IPS-18a (cell line): ENCODE data around the gene SURF2.

Experiments used
- H3K27ac ChIP-seq: one replicate; pipeline ENCODE4 v1.5.1; 2013; ENCODE audit warnings: low read length
- H3K27me3 ChIP-seq: one replicate; pipeline ENCODE4 v1.6.1; 2013; ENCODE audit warnings: mild to moderate bottlenecking, low read length; ENCODE audit not compliant: control insufficient read depth, insufficient read depth
- H3K36me3 ChIP-seq: one replicate; pipeline ENCODE4 v1.6.1; 2013; ENCODE audit warnings: low read depth, low read length; ENCODE audit not compliant: control insufficient read depth
- H3K4me1 ChIP-seq: one replicate; pipeline ENCODE4 v1.6.1; 2013; ENCODE audit warnings: low read depth, low read length; ENCODE audit not compliant: control insufficient read depth
- H3K4me3 ChIP-seq: one replicate; pipeline ENCODE4 v1.5.1; 2013; ENCODE audit warnings: low read length
- H3K9ac ChIP-seq: one replicate; pipeline ENCODE4 v1.6.1; 2013; ENCODE audit warnings: mild to moderate bottlenecking, low read length, moderate library complexity
- H3K9me3 ChIP-seq: one replicate; pipeline ENCODE4 v1.6.1; 2013; ENCODE audit warnings: low read depth, low read length; ENCODE audit not compliant: control insufficient read depth

The SURF2 gene

GRCh38 chr9:133360400-133361393, 4.3 kb downstream of the SURF2 start:
- peaks cover 51% of the 10 kb centered on the region for H3K36me3 ChIP-seq
- H3K27ac ChIP-seq, result no peak overlapping the region
- no peaks in the 10 kb centered on the region for H3K9me3 ChIP-seq
- H3K27me3 ChIP-seq, result no peaks in the 10 kb centered on the region
- no peak overlapping the region for H3K4me3 ChIP-seq
- peaks cover 5% of the 10 kb centered on the region for H3K4me1 ChIP-seq
- H3K9ac ChIP-seq, result no peak overlapping the region

- Histone ChIP-seq H3K4me3 (no peak overlapping the region), H3K9ac (no peak overlapping the region), H3K36me3 (peaks cover 59% of the 10 kb centered on the region), H3K27ac (no peak overlapping the region), H3K4me1 (peaks cover 5% of the 10 kb centered on the region), H3K9me3 (no peaks in the 10 kb centered on the region), H3K27me3 (no peaks in the 10 kb centered on the region)
Observed at GRCh38 chr9:133361507-133362092, 5.2 kb downstream of the SURF2 start.

- peaks cover 65% of the 10 kb centered on the region for H3K36me3 ChIP-seq
- H3K27ac ChIP-seq, result no peak overlapping the region
- no peaks in the 10 kb centered on the region for H3K9me3 ChIP-seq
- H3K27me3 ChIP-seq, result no peaks in the 10 kb centered on the region
- H3K4me1 ChIP-seq, result peaks cover under 1% of the 10 kb centered on the region
- H3K4me3 ChIP-seq, result no peak overlapping the region
- H3K9ac ChIP-seq, result no peak overlapping the region
Observed at GRCh38 chr9:133362359-133363044, 6.2 kb downstream of the SURF2 start.

GRCh38 chr9:133366435-133366834, 10.1 kb downstream of the SURF2 start:
- H3K27ac ChIP-seq, result no peak overlapping the region
- no peaks in the 10 kb centered on the region for H3K4me1 ChIP-seq
- H3K4me3 ChIP-seq, result no peak overlapping the region
- H3K27me3 ChIP-seq, result no peaks in the 10 kb centered on the region
- H3K36me3 ChIP-seq, result peaks cover 55% of the 10 kb centered on the region
- H3K9ac ChIP-seq, result no peak overlapping the region
- no peaks in the 10 kb centered on the region for H3K9me3 ChIP-seq

GRCh38 chr9:133367221-133367620, 10.9 kb downstream of the SURF2 start:
- Histone ChIP-seq H3K27me3 (no peaks in the 10 kb centered on the region), H3K4me1 (no peaks in the 10 kb centered on the region), H3K9ac (no peak overlapping the region), H3K36me3 (peaks cover 47% of the 10 kb centered on the region), H3K27ac (no peak overlapping the region), H3K9me3 (no peaks in the 10 kb centered on the region), H3K4me3 (no peak overlapping the region)

- no peak overlapping the region for H3K4me3 ChIP-seq
- H3K4me1 ChIP-seq, result no peaks in the 10 kb centered on the region
- no peaks in the 10 kb centered on the region for H3K27me3 ChIP-seq
- H3K9ac ChIP-seq, result no peak overlapping the region
- H3K36me3 ChIP-seq, result peaks cover 49% of the 10 kb centered on the region
- no peak overlapping the region for H3K27ac ChIP-seq
- H3K9me3 ChIP-seq, result no peaks in the 10 kb centered on the region
Observed at GRCh38 chr9:133367778-133368177, 11.4 kb downstream of the SURF2 start.

GRCh38 chr9:133368249-133368881, 12.0 kb downstream of the SURF2 start:
- no peaks in the 10 kb centered on the region for H3K4me1 ChIP-seq
- H3K36me3 ChIP-seq, result peaks cover 46% of the 10 kb centered on the region

GRCh38 chr9:133369422-133369821, 13.1 kb downstream of the SURF2 start:
- no peak overlapping the region for H3K27ac ChIP-seq
- H3K4me1 ChIP-seq, result no peaks in the 10 kb centered on the region
- H3K9ac ChIP-seq, result no peak overlapping the region
- H3K4me3 ChIP-seq, result no peak overlapping the region
- no peaks in the 10 kb centered on the region for H3K9me3 ChIP-seq
- peaks cover 39% of the 10 kb centered on the region for H3K36me3 ChIP-seq
- H3K27me3 ChIP-seq, result no peaks in the 10 kb centered on the region

More at GRCh38 chr9:133368249-133368881, 12.0 kb downstream of the SURF2 start:
- H3K27ac ChIP-seq, result no peak overlapping the region
- no peak overlapping the region for H3K4me3 ChIP-seq
- no peak overlapping the region for H3K9ac ChIP-seq
- no peaks in the 10 kb centered on the region for H3K27me3 ChIP-seq
- H3K9me3 ChIP-seq, result no peaks in the 10 kb centered on the region

GRCh38 chr9:133369933-133370332, 13.6 kb downstream of the SURF2 start:
- H3K27me3 ChIP-seq, result no peaks in the 10 kb centered on the region
- peaks cover 36% of the 10 kb centered on the region for H3K36me3 ChIP-seq

GRCh38 chr9:133370685-133371084, 14.3 kb downstream of the SURF2 start:
- H3K4me3 ChIP-seq, result no peak overlapping the region
- H3K9ac ChIP-seq, result no peak overlapping the region
- no peaks in the 10 kb centered on the region for H3K27me3 ChIP-seq
- H3K9me3 ChIP-seq, result no peaks in the 10 kb centered on the region
- H3K36me3 ChIP-seq, result peaks cover 29% of the 10 kb centered on the region
- peaks cover 5% of the 10 kb centered on the region for H3K4me1 ChIP-seq
- H3K27ac ChIP-seq, result no peak overlapping the region

More at GRCh38 chr9:133369933-133370332, 13.6 kb downstream of the SURF2 start:
- H3K4me3 ChIP-seq, result no peak overlapping the region
- no peak overlapping the region for H3K27ac ChIP-seq
- H3K9ac ChIP-seq, result no peak overlapping the region
- no peaks in the 10 kb centered on the region for H3K9me3 ChIP-seq
- peaks cover 4% of the 10 kb centered on the region for H3K4me1 ChIP-seq

- H3K27me3 ChIP-seq, result no peaks in the 10 kb centered on the region
- H3K4me3 ChIP-seq, result no peak overlapping the region
- no peak overlapping the region for H3K9ac ChIP-seq
- H3K9me3 ChIP-seq, result no peaks in the 10 kb centered on the region
- peaks cover 5% of the 10 kb centered on the region for H3K4me1 ChIP-seq
- H3K27ac ChIP-seq, result no peak overlapping the region
- peaks cover 23% of the 10 kb centered on the region for H3K36me3 ChIP-seq
Observed at GRCh38 chr9:133371261-133371711, 14.9 kb downstream of the SURF2 start.
